GM20000 (cell line): ENCODE results near the gene KIF26B.

Experiments
- DNase-seq: peaks from one replicate; pipeline ENCODE4 v3.0.0; 2012; ENCODE audit warnings: low spot score
- TF ChIP-seq, protein P1 (sequence below): IDR thresholded peaks from 2 replicates; pipeline ENCODE4 v1.5.1; 2012; ENCODE audit warnings: mild to moderate bottlenecking, control low read depth; ENCODE audit errors: extremely low read depth, missing control alignments

KIF26B gene

DNA sequence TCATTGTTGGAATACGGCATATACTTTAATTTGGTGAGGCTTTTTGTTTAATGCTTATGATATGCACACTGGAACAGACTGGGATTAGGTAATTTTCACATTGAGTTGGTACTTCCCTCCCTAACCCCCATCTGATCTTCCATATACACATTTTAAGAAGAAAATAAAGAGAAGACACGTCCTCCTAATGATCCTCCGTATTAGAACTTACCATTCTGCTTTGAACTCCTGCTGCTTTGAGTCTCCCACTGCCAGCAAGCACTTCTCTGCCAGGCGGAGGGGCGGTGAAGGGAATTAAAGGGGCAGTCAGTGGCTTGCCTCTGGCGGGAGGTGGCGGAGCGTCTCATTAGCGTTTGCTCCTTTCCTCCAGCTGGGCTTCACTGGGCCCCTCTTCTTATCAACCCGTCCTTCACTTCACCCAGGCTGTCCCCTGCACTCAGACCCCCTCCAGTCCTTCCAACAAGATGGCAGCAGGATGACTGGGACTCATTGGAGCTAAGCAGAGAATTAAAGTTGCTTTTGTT, 433.4 kb downstream of the KIF26B start:
- no peak for DNase-seq

DNA sequence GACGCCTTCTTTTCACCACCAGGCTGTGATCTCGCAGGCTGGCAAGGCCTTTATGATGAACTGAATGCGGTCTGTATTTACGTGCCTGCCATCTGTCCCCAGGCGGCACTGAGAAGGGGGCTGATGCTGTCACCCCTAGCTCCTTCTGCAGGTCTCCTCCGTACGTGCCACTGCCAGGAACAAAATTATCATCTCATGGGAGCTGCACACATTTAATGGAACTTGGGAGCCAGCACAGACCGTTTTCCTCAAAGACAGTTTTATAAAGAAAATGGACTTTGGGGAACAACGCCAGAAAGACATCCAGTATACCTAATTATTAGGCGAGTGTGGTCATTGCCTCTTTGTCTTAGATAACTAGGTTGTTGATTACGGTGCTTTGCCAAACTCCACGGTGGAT, 434.5 kb downstream of the KIF26B start:
- TF ChIP-seq, protein P1, sequence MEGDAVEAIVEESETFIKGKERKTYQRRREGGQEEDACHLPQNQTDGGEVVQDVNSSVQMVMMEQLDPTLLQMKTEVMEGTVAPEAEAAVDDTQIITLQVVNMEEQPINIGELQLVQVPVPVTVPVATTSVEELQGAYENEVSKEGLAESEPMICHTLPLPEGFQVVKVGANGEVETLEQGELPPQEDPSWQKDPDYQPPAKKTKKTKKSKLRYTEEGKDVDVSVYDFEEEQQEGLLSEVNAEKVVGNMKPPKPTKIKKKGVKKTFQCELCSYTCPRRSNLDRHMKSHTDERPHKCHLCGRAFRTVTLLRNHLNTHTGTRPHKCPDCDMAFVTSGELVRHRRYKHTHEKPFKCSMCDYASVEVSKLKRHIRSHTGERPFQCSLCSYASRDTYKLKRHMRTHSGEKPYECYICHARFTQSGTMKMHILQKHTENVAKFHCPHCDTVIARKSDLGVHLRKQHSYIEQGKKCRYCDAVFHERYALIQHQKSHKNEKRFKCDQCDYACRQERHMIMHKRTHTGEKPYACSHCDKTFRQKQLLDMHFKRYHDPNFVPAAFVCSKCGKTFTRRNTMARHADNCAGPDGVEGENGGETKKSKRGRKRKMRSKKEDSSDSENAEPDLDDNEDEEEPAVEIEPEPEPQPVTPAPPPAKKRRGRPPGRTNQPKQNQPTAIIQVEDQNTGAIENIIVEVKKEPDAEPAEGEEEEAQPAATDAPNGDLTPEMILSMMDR = no peak
- DNase-seq = no peak

More for the DNA sequence above, 433.4 kb downstream of the KIF26B start:
- TF ChIP-seq, protein P1 = no peak

DNA sequence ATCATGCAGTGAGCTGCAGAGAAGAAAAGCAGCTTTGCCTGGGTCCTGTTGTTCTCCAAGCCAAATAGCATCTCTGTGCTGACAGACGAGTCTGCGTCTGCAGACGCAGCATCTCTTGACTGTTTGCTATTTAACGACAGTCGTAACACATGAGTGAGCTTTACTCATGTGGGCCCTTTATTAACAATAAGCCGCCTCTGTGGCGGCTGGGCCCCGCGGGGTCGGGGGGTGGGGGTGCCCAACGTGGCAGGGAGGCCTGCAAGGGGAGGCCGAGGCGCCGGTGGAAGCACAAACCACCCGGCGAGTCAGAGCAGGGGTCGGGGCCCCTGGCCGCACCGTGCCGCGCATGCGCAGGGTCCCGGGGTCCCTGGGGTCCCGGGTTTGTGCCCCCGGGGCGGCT, 435.1 kb downstream of the KIF26B start:
- TF ChIP-seq, protein P1 = no peak
- no peak for DNase-seq

DNA sequence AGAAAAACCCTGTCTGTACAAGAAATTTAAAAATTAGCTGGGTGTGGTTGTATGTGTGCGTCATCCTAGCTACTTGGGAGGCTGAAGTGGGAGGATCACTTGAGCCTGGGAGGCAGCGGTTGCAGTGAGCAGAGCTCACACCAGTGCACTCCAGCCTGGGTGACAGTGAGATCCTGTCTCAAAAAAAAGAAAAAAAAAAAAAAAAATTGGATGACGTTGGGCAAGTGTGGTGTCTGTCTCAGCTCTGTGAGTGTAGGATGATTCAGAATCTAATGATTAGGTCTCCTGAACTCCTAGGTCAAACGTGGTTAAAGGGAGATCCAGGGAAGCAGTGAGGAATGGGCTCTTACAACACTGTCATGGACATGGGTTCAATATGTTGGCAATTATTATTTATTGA, 435.9 kb downstream of the KIF26B start:
- DNase-seq = no peak
- TF ChIP-seq, protein P1 = no peak

DNA sequence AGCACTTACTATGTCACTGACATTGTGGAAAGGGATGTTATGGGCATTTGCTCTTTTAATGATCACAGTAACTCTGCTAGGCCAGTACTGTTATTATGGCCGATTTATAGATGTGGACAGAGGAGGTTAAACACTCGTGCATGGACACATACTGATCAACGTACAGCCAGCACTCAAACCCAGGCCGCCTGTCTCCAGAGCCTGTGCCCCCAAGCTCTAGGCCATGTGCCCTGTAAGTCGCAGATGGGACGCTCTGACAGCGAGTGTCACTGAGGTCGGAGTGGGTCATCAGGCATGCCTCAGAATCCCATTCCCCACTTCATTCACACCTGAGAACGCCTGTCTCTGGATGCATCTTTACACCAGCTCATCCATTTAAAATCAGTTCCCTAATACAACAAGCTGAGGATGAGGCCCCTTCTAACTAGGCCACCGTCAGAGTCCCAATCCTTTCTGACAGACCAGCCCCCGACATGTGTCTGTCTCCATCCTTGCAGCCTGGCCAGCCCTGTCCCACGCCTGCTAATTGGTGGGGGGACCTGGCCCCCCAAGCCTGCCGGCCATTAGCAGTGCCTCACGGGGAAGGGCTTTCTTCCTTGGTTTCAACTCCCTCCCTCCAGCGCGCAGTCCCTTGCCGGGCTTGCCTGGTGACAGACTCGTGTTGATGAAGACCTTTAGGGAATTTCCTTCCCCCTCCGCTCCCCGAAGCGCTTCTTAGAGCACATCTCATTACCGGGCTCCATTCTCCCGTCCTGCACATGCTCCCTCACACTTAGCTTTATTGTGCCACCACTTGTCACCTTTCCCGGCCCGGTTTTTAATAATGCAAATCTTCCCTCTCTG, 436.8 kb downstream of the KIF26B start:
- DNase-seq = no peak

DNA sequence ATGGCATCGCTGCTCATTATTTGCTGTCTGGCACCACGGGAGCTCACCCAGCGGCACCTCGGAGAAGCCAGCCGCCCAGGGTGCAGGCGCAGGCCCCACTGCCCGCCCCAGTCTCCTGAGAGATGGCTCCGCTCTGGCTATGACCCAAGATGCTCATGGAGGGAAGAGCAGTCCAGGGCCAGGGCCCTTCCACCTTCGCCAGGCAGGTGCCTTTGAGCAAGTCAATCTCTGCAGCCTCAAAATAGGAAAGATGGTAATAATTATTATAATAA, 437.3 kb downstream of the KIF26B start:
- no peak for DNase-seq
- TF ChIP-seq, protein P1 = no peak

More for the DNA sequence above, 436.8 kb downstream of the KIF26B start:
- TF ChIP-seq, protein P1 = no peak

DNA sequence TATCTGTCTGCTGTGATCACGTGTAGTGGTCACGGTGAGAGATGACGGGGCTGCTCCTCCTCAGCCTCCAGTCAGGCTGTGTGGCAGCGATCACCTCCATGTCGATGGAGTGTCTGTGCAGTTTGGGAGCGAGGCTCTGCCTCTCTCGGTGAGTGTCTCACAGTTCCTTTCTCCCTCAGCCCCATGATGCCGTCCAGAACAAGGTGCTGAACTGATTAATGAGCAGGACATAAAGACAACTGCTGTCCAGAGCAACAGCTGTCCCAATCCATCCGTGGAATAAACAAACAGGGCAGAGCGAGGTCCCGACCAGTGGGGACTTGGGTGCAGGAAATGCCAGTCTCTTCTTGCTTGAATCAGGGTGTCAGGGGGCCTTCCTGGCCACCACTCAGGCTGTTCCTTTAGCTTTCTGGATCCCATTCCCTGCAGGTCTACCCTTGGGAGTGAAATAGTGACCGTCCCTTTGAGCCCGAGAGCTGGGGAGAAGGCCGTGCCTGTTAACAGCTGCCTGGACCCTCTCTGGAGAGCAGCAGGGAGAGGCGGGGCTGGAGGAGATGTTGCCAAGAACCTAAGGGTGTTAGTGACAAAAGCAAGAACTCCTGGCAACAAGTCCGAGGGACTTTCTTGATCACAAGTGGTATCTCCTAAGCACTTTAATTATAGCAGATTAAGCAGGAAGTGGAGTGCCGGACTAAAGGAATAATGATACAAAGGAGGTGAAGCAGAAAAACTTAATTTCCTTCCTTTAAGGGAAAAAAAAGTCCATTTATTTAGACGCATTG, 443.9 kb downstream of the KIF26B start:
- no peak for DNase-seq
- TF ChIP-seq, protein P1 = no peak
